HG03442 (cell line): ENCODE data around the gene CFAP97D1.

Experiments used
- ATAC-seq: cut with Tn5 transposase; IDR thresholded peaks from one replicate; pipeline ENCODE4 v1.9.1; 2021; ENCODE audit warnings: mild to moderate bottlenecking, moderate library complexity; ENCODE audit not compliant: unreplicated experiment

Gene CFAP97D1

GRCh38 chr17:43823350-43824084 lies 43.3 kb downstream of the CFAP97D1 start:
- no peak for ATAC-seq

- ATAC-seq, result no peak
Observed at GRCh38 chr17:43825567-43825966, 45.3 kb downstream of the CFAP97D1 start.

GRCh38 chr17:43826206-43826605 lies 46.0 kb downstream of the CFAP97D1 start:
- no peak for ATAC-seq

- ATAC-seq, result no peak
Observed at GRCh38 chr17:43827596-43827995, 47.4 kb downstream of the CFAP97D1 start.

- ATAC-seq, result no peak
Observed at GRCh38 chr17:43829738-43830137, 49.5 kb downstream of the CFAP97D1 start.

- no peak for ATAC-seq
Observed at GRCh38 chr17:43830510-43831140, 50.4 kb downstream of the CFAP97D1 start.

GRCh38 chr17:43831633-43832032 lies 51.4 kb downstream of the CFAP97D1 start:
- no peak for ATAC-seq

GRCh38 chr17:43832168-43832975 lies 52.1 kb downstream of the CFAP97D1 start:
- no peak for ATAC-seq

- ATAC-seq, result no peak
Observed at GRCh38 chr17:43832976-43833829, 53.0 kb downstream of the CFAP97D1 start, which contains the start of gene MPP3. TSS of gene MPP3 (minus strand) at chr17:43833146. CDS start at chr17:43831906, 1,240 bp downstream.

- no peak for ATAC-seq
Observed at GRCh38 chr17:43834106-43834505, 53.9 kb downstream of the CFAP97D1 start.
